HFF-Myc (cell line): ENCODE results near the gene DCTD.

Experiments
- DNase-seq: peaks from one replicate; pipeline ENCODE4 v3.0.0-alpha.2; 2011; ENCODE audit warnings: low read depth; ENCODE audit errors: extremely low read depth
- H3K4me3 ChIP-seq: replicated peaks from 2 replicates; pipeline ENCODE4 v1.5.1; 2011; ENCODE audit warnings: low read depth, mild to moderate bottlenecking, control low read depth, low read length
- TF ChIP-seq, protein P1 (sequence below): IDR thresholded peaks from 2 replicates; pipeline ENCODE4 v1.5.1; 2012; ENCODE audit warnings: mild to moderate bottlenecking, low read depth, low read length, control low read depth; ENCODE audit errors: missing control alignments

DCTD gene

DNA sequence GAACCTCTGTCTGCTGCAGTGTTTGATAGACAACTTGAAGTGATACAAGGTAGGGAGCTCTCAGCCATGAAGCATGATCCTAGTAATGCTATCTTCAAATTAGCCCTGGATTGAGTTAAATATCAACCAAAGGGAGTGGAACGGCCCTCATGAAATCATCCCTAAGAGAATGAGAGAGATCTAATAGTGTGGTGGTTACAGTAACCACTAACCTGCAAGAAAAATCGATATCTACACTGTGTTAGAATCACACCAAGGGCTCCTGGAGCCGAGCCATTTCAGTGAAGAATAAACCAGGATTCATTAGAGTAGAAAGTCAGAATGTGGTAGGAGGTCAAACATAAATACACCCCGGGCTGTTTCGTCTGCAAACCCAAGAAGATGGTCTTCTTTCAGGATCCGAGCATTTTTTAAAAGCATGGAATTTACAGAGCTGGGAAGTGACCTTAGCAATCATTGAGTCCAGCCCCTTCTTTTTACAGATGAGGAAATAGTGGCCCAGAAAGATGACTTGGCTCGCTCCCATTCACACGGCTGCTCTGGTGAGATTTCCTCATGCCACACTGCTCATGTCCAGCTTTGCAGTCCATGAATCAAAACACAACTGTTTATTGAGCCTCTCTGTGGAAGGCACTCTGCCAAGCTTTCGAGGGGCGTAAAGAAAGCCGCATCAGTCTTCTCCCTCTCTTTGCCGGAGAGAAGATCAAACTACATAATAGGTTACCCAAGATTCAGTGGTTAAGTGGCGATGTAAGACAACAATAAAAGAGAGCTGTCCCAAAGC is 5.5 kb upstream of the DCTD start:
- no peak for DNase-seq
- TF ChIP-seq, protein P1, sequence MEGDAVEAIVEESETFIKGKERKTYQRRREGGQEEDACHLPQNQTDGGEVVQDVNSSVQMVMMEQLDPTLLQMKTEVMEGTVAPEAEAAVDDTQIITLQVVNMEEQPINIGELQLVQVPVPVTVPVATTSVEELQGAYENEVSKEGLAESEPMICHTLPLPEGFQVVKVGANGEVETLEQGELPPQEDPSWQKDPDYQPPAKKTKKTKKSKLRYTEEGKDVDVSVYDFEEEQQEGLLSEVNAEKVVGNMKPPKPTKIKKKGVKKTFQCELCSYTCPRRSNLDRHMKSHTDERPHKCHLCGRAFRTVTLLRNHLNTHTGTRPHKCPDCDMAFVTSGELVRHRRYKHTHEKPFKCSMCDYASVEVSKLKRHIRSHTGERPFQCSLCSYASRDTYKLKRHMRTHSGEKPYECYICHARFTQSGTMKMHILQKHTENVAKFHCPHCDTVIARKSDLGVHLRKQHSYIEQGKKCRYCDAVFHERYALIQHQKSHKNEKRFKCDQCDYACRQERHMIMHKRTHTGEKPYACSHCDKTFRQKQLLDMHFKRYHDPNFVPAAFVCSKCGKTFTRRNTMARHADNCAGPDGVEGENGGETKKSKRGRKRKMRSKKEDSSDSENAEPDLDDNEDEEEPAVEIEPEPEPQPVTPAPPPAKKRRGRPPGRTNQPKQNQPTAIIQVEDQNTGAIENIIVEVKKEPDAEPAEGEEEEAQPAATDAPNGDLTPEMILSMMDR = no peak
- no peak overlapping the region for H3K4me3 ChIP-seq

- no peak for DNase-seq
- TF ChIP-seq, protein P1 = no peak
These were observed 4.4 kb upstream of the DCTD start for GRCh38 chr4:182921608-182922007.

DNA sequence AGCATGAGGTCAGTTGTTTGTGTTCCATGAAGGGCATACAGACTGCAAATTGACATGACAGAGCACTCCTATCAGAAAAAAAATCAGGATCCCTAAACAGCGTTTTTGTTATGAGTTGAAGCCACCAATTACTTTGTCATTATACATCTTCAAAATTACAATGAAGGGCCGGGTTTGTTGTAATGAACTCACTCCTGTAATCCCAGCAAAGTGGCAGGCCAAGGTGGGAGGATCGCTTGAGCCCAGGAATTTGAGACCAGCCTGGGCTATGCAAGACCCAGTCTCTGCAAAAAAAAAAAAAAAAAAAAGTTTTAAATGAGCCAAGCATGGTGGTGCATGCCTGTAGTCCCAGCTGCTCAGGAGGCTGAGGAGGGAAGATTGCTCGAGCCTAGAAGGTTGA is 3.5 kb upstream of the DCTD start:
- TF ChIP-seq, protein P1 = no peak
- no peak for DNase-seq
- H3K4me3 ChIP-seq = no peak overlapping the region

More at GRCh38 chr4:182921608-182922007, 4.4 kb upstream of the DCTD start:
- no peak overlapping the region for H3K4me3 ChIP-seq

GRCh38 chr4:182918791-182919302 is 1.7 kb upstream of the DCTD start:
- TF ChIP-seq, protein P1 = no peak
- no peak overlapping the region for H3K4me3 ChIP-seq
- no peak for DNase-seq

DNA sequence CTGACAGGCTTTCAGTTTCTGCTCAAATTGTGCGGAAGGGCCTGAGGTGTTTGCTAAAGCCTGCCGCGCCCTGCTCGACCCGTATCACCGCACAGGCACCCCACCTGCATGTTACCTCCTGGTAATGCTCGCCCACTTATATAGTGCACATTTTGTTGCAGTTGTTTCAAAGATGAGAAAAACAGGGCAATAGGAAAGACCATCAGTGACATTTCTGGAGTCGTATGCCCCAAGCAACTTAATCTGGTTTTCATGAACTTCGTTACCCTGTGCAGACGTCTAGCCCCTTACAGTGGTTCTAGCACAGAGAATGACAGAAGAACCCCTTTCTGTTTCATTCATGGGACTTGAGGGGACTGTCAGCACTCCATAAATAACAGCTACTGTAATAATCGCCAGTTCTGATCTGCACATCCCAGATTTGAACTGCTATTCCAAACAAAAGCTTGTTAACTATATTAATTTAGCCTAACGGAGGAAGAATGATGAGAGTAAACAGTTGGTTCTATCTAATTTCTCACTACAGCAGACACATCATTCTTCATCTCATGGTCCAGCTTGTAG is 940 bp upstream of the DCTD start:
- no peak for DNase-seq
- TF ChIP-seq, protein P1 = no peak
- peak overlapping the region; percentile 58 for H3K4me3 ChIP-seq

- H3K4me3 ChIP-seq = peak overlapping the region; percentile 60
- TF ChIP-seq, protein P1 = no peak
- DNase-seq = peak; percentile 36
These were observed 554 bp downstream of the DCTD start for GRCh38 chr4:182916483-182917181.
